Activated T-cell treated with anti-CD3 and anti-CD28 coated beads, Interleukin-2, amount 50 U/mL, for 72 hours (primary cell): ENCODE results near the gene GFY. TPM values are rescaled to one million over a fixed set of nuclear protein-coding genes. Genes with fewer than 3 reads are reported as not detected.
A peak's percentile ranks its signal among the peaks of the same experiment; 100 is the strongest.

Source experiments
- ATAC-seq, 2 donors: fragments of 150-1000 bp; cut with Tn5 transposase; replicated peaks in 1 of 2; 2 replicates each; pipeline ENCODE4 v1.10.0; 2021; ENCODE audit warnings: moderate library complexity in 2 of 2, mild to moderate bottlenecking in 1 of 2
- DNase-seq, 2 donors: peaks; one replicate each; pipeline ENCODE4 v3.0.0; 2021 to 2022; ENCODE audit warnings: mixed read lengths in 1 of 2
- H3K27ac Mint-ChIP-seq: one replicate; pipeline ENCODE4 v1.8.0; 2022; ENCODE audit warnings: mild to moderate bottlenecking, moderate library complexity, mixed read lengths
- H3K27me3 Mint-ChIP-seq: one replicate; pipeline ENCODE4 v1.8.0; 2022; ENCODE audit warnings: low read depth, mixed read lengths
- H3K36me3 Mint-ChIP-seq, 2 donors: one replicate each; pipeline ENCODE4 v1.8.0; 2022; ENCODE audit warnings: mixed read lengths in 2 of 2, mild to moderate bottlenecking in 1 of 2; ENCODE audit not compliant: insufficient read depth in 2 of 2
- H3K4me1 Mint-ChIP-seq: one replicate; pipeline ENCODE4 v1.8.0; 2022; ENCODE audit warnings: low read depth, mixed read lengths
- H3K4me3 Mint-ChIP-seq, 2 donors: one replicate each; pipeline ENCODE4 v1.8.0; 2022; ENCODE audit warnings: mild to moderate bottlenecking in 2 of 2, mixed read lengths in 2 of 2, moderate library complexity in 2 of 2
- H3K9me3 Mint-ChIP-seq, 2 donors: one replicate each; pipeline ENCODE4 v1.8.0; 2022; ENCODE audit warnings: mixed read lengths in 2 of 2
- total RNA-seq, 2 donors: library from RNA; stranded (reverse); gene quantifications; one replicate each; pipeline ENCODE4 v1.2.3, GENCODE V29; 2022

GFY gene
- total RNA-seq, 2 donors from 2014 or later: not detected

DNA sequence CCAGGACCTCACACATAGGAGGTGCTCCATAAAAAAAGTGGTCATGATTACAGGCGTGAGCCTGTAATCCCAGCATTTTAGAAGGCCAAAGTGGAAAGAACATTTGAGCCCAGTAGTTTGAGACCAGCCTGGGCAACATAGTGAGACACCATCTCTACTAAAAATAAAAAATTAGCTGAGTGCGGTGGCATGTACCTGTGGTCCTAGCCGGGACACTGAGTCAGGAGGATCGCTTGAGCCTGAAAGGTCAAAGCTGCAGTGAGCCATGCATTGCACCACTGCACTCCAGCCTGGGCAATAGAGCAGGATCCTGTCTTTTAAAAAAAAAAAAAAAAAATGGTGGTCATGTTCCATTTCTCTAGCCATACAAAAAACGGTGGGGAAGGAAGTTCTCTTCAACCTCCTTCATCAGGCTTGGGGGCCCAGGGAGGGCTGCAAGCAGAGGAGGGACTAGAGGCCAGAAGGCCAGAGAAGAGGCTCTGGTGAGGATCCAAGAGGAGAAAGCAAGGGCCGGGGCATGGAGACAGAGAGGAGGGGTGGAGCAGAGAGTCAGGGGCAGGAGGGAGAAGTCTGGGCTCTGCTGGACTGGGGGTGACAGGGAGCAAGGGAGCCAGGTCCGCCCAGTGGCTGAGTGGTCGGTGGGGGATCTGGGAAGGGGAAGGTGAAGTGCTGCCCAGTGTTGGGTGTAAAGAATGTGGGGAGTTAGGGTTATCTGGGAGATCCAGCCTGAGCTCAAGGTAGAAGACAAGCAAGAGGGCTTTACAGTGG, 28.3 kb upstream of the GFY start:
- DNase-seq (no peak), ATAC-seq (no peak)
- Mint-ChIP-seq H3K36me3 (no peaks in the 10 kb centered on the region), H3K4me1 (peaks cover 18% of the 10 kb centered on the region), H3K27me3 (peaks cover 4% of the 10 kb centered on the region), H3K4me3 (no peak overlapping the region), H3K27ac (no peak overlapping the region), H3K9me3 (no peaks in the 10 kb centered on the region)

DNA sequence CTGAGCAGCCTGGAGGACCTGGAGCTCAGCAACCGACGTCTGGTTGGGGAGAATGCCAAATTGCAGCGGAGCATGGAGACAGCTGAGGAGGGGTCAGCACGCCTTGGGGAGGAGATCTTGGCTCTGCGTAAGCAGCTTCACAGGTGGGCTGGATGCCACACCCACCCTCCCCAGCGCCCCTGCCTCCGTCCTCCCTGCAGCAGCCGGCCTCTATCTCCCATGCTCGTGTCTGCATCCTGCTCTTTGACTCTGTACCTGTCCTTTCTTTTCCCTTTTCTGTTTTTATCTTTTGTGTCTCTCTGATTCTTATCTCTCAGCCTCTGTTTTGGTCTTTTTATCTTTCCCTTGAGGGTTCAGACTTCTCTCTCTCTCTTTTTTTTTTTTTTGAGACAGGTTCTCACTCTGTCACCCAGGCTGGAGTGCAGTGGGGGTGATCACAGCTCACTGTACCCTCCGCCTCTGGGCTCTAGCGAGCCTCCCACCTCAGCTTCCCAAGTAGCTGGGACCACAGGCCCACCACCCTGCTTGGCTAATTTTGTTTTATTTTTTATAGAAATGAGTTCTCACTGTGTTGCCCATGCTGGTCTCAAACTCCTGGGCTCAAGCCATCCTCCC, 27.1 kb upstream of the GFY start:
- Mint-ChIP-seq H3K4me1 (peaks cover 13% of the 10 kb centered on the region), H3K27ac (no peak overlapping the region), H3K27me3 (no peaks in the 10 kb centered on the region), H3K36me3 (no peaks in the 10 kb centered on the region), H3K9me3 (no peaks in the 10 kb centered on the region), H3K4me3 (peak overlapping the region in 1 of 2 donors; percentile 27)
- DNase-seq (no peak), ATAC-seq (no peak)

DNA sequence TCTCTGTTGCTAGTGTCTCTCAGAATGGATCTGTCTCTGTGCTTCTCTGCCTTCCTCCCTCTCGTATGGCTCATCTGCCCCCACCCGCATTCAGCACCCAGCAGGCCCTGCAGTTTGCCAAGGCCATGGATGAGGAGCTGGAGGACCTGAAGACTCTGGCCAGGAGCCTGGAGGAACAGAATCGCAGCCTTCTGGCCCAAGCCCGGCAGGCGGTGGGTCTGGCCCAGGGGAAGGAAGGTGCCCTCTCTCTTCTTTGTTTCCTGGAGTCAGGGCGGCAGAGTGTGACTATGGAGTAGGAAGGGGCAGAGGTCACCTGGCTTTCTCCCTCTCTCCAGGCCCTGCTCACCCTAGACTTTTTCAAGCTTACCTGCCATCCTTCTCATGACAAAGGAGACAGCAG, 26.3 kb upstream of the GFY start:
- DNase-seq: no peak
- Mint-ChIP-seq H3K9me3 (no peaks in the 10 kb centered on the region), H3K27ac (no peak overlapping the region), H3K4me1 (peaks cover 13% of the 10 kb centered on the region), H3K27me3 (no peaks in the 10 kb centered on the region), H3K36me3 (no peaks in the 10 kb centered on the region), H3K4me3 (no peak overlapping the region)
- ATAC-seq: no peak

DNA sequence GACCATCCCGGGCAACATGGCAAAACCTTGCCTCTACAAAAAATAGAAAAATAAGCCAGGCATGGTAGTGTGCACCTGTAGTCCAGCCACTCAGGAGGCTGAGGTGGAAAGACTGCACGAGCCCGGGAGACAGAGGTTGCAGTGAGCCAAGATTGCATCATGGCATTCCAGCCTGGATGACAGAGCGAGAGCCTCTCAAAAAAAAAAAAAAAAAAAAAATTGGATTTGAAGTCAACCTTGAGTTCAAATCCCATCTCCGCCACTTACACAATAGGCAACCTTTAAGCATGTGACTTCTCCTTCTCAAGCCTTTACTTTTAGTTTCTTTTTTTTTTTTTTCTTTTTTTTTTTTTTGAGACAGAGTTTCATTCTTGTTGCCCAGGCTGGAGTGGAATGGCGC, 25.2 kb upstream of the GFY start:
- Mint-ChIP-seq H3K4me1 (peaks cover 13% of the 10 kb centered on the region), H3K4me3 (no peak overlapping the region), H3K27me3 (no peaks in the 10 kb centered on the region), H3K36me3 (no peaks in the 10 kb centered on the region), H3K27ac (no peak overlapping the region), H3K9me3 (no peaks in the 10 kb centered on the region)
- ATAC-seq: no peak
- DNase-seq: no peak

DNA sequence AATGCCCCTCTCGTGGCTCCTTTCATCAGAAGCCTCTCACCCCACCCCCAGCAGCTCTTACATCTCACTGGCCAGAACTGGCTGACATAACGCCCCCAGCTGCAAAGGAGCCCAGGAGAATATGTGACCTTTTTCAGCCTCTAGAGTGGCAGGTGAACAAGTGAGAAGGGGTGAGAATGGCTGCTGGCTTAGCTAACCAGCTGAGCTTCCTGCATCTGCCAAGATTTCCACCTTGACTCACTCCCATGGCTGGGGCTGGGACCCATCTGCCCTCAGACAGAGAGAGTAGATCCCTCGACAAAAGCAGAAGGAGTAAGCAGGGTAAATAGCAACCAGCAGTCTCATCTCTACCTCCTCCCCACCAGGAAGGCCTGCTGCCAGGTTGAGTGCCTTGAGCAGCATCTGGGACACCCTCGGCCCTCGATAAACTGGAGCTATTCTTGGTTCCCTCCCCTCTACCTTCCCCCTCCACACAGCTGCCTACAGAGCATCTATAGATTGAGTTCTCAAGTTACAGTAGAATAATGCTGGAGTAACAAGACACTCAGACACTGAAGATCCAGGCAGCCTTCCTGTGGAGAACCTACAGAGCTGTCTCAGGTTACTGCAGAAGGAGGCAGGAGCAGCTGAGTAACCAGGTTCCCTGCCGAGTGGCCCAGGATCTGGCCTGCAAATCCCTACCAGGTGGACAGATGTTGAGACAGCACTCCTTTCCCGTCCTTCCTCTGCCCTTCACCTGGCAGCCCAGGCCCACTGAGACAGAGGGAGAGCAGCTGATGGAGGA, 21.6 kb upstream of the GFY start:
- DNase-seq: no peak
- Mint-ChIP-seq H3K27ac (no peak overlapping the region), H3K27me3 (no peaks in the 10 kb centered on the region), H3K36me3 (no peaks in the 10 kb centered on the region), H3K4me1 (peaks cover 19% of the 10 kb centered on the region), H3K4me3 (no peak overlapping the region), H3K9me3 (no peaks in the 10 kb centered on the region)
- no peak for ATAC-seq

DNA sequence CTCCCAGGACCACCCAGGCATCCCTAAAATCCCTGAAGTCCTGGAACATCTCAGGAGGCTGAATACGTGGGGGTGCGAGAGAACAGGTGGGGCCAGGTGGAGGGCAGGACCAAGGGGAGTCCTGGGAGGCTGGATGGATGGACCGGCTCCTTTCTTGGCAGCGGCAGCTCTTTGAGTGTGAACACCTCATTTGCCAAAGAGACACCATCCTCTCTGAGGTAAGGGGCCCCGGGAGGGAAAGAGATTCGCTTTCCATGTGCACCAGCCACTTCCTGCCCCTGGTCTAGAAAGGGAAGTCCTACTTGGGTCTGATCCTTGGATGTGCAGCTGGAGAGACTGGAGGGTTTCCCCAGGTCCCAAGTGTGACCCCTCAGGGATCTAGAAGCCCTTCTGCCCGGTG, 18.1 kb upstream of the GFY start:
- H3K36me3 Mint-ChIP-seq: no peaks in the 10 kb centered on the region
- no peaks in the 10 kb centered on the region for H3K9me3 Mint-ChIP-seq
- H3K4me1 Mint-ChIP-seq: peaks cover 44% of the 10 kb centered on the region
- DNase-seq (no peak), ATAC-seq (no peak)
- no peaks in the 10 kb centered on the region for H3K27me3 Mint-ChIP-seq
- H3K4me3 Mint-ChIP-seq: no peak overlapping the region
- no peak overlapping the region for H3K27ac Mint-ChIP-seq

DNA sequence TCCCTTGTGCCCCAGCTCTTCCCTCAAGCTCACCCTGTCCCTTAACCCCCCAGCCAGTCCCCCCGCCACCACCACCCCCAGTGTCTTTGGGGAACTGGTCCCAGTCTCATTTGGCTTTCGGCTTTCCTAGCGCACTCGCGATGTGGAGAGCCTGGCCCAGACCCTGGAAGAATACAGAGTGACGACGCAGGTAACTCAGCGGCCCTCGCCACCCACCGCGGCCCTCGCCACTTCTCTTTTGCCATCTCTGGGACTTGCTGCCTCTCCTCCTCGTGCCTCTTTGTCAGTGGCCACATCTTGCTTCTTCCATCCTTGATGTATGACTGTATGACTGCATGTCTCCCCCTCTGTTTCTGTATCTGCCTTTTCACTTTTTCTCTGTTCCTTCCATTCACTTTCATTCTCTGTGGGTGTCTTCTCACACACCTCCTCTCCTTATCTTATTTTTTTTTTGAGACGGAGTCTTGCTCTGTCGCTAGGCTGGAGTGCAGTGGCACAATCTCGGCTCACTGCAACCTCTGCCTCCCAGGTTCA, 17.6 kb upstream of the GFY start:
- Mint-ChIP-seq H3K27me3 (no peaks in the 10 kb centered on the region), H3K27ac (no peak overlapping the region), H3K9me3 (no peaks in the 10 kb centered on the region), H3K4me1 (peaks cover 48% of the 10 kb centered on the region), H3K36me3 (no peaks in the 10 kb centered on the region), H3K4me3 (peak overlapping the region in 1 of 2 donors; percentile 25)
- ATAC-seq: peak; percentile 22 to 25
- DNase-seq: no peak

DNA sequence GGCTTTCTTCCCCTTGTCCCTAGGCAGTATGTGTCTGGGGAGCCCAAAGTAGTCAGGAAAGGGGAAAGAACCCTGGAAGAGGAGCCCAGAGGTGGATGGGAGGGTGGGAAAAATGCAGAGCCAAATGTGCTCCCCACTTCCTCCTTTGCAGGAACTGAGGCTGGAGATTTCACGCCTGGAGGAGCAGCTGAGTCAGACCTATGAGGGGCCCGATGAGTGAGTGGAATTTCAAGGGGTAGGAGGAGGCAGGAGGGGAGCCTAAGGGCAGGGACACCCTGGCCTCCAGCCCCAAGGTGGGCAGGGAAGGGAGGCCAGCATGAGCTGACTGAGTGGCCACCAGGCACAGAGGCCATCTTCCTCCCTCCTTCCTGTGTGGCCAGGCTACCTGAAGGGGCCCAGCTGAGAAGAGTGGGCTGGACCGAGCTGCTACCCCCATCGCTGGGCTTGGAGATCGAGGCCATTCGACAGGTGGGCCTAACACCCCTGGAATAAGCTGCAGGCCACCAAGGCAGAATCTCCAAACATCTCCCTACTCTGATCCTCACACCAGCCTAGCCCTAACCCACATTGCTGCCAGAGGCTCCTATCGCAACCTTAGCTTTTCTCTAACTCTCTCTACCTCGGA, 16.3 kb upstream of the GFY start:
- Mint-ChIP-seq H3K27ac (peak overlapping the region; percentile 47), H3K4me3 (peak overlapping the region; percentile 41 to 58), H3K9me3 (no peaks in the 10 kb centered on the region), H3K36me3 (no peaks in the 10 kb centered on the region), H3K4me1 (peaks cover 48% of the 10 kb centered on the region), H3K27me3 (no peaks in the 10 kb centered on the region)
- ATAC-seq: no peak
- no peak for DNase-seq

DNA sequence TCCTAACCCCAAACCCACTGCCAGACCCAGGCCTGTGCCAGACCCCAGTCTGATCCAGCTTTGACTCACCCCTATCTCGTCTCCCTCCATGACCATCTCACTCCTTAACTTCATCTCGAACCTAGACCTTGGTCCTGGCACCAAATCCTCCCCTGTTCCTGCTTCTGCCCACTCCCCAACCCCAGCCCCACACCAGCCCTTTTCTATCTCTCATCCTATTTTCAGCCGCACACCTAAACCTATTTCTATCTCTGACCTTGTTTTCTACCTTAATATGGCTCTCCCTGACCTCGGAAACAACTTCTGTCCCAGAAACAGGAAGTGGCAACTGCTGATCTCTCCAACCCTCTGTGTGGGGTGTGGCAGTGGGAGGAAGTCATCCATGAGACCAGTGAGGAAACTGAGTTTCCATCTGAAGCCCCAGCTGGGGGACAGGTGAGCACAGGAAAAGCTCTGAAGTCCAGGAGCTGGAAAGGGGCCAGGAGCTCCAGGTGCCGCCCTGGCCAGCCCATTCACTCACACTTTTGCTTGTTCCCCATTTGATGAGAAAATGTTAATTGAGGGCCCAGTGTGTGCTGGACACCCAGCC, 15.7 kb upstream of the GFY start:
- peaks cover 48% of the 10 kb centered on the region for H3K4me1 Mint-ChIP-seq

DNA sequence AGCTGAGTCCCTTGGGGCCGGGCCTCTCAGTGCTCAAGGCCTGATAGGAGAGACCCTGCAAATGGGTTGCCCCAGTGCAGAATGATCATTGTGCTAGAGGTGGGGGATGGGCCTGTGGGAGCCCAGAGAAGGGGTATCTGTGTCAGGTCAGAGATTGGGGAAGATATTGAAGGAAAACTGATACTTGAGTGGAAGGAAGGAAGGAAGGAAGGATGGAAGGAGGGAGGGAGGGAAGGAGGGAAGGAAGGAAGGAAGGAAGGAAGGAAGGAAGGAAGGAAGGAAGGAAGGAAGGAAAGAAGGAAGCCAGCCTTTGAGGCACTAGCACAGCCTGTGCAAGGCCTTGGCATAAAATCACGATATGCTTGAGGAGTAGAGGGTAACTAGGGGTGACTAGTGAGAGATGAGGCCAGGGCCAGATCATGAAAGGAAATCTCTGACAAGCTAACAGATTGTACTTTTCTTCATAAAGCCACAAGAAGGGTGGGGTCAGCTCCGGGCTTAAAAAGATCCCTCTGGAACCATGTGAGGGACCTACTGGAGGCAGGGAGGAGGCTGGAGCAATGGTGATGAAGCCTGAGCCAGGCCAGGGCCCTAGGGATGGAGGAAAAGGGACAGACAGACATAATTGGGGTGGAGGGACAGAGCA, 13.4 kb upstream of the GFY start:
- no peak overlapping the region for H3K4me3 Mint-ChIP-seq
- DNase-seq (no peak), ATAC-seq (no peak)
- H3K4me1 Mint-ChIP-seq: peaks cover 48% of the 10 kb centered on the region
- no peak overlapping the region for H3K27ac Mint-ChIP-seq
- no peaks in the 10 kb centered on the region for H3K9me3 Mint-ChIP-seq
- no peaks in the 10 kb centered on the region for H3K27me3 Mint-ChIP-seq
- no peaks in the 10 kb centered on the region for H3K36me3 Mint-ChIP-seq

More for the DNA sequence above, 15.7 kb upstream of the GFY start:
- DNase-seq: no peak
- H3K27me3 Mint-ChIP-seq: no peaks in the 10 kb centered on the region
- H3K9me3 Mint-ChIP-seq: no peaks in the 10 kb centered on the region
- peak; percentile 53 to 69 for ATAC-seq
- peak overlapping the region; percentile 47 for H3K27ac Mint-ChIP-seq
- H3K36me3 Mint-ChIP-seq: no peaks in the 10 kb centered on the region
- H3K4me3 Mint-ChIP-seq: peak overlapping the region; percentile 41 to 58

DNA sequence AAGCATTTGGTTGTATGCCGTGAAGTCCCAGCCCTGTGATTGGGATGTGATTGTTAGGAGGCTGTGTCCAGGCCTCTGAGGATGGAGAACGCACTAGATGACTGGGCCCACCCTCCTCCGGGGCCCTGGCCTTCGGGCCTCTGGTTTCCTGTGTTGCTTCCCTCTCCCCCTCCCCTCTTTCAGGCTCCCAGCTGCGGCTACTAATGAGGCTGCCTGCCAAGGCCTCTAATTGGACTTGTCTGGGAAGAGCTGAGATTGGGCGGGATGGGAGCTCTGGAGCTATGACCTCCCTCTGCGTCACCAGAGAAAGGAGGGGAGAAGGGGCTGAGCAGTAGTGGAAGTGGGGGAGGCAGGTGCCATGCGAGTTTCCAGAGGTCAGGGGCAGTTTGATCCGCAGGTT, 11.8 kb upstream of the GFY start:
- ATAC-seq (no peak), DNase-seq (no peak)
- H3K4me3 Mint-ChIP-seq: no peak overlapping the region
- no peaks in the 10 kb centered on the region for H3K36me3 Mint-ChIP-seq
- peaks cover 10% of the 10 kb centered on the region for H3K27me3 Mint-ChIP-seq
- H3K9me3 Mint-ChIP-seq: no peaks in the 10 kb centered on the region
- peaks cover 36% of the 10 kb centered on the region for H3K4me1 Mint-ChIP-seq
- H3K27ac Mint-ChIP-seq: no peak overlapping the region

DNA sequence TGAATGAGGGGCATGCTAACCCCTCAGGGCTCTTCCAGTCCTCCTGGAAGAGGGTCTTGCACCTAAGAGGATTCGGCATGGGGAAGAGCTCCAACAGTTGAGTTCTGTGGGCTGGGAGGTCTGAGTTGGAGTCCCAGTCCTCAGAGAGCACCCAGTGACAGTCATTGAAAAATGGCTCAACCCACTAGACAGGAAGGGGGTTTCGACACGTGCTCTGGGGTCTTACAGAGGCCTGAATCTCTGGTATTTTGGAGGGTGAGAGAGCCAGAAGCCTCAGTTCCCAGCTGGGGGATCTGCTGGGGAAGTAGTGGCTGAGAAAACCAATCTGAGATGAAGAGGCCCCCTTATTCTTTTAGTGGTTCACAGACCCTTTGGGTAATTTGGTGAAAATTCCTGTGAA, 10.9 kb upstream of the GFY start:
- H3K9me3 Mint-ChIP-seq: no peaks in the 10 kb centered on the region
- peaks cover 27% of the 10 kb centered on the region for H3K4me1 Mint-ChIP-seq
- DNase-seq: no peak
- H3K27me3 Mint-ChIP-seq: peaks cover 13% of the 10 kb centered on the region
- H3K36me3 Mint-ChIP-seq: no peaks in the 10 kb centered on the region
- no peak overlapping the region for H3K27ac Mint-ChIP-seq
- no peak for ATAC-seq
- no peak overlapping the region for H3K4me3 Mint-ChIP-seq
